GM11168 (cell line): ENCODE results near the gene CTNNA3.
"Not testable (repeated sequence)": the region's sequence is repeated elsewhere in the genome, so short reads cannot be mapped to it uniquely, and the experiment has no call there.

Source experiments
- in situ Hi-C: fragments of 300-500 bp; cut with MboI; formaldehyde crosslinking; loops from one replicate; pipeline ENCODE4 v1.12.0; 2022; ENCODE audit warnings: low sequenced_read_pairs; ENCODE audit not compliant: unreplicated experiment

CTNNA3 gene

GRCh38 chr10:67386841-67387533, 309.0 kb downstream of the CTNNA3 start:
- in situ Hi-C loops, result not testable (repeated sequence)

- in situ Hi-C loops, result no loop called here
Observed at GRCh38 chr10:67386260-67386659, 309.7 kb downstream of the CTNNA3 start.

GRCh38 chr10:67385566-67385965, 310.4 kb downstream of the CTNNA3 start:
- in situ Hi-C loops, result no loop called here

GRCh38 chr10:67385089-67385488, 310.9 kb downstream of the CTNNA3 start:
- in situ Hi-C loops, result no loop called here

- in situ Hi-C loops, result no loop called here
Observed at GRCh38 chr10:67331121-67331910, 364.7 kb downstream of the CTNNA3 start.

GRCh38 chr10:67327626-67328535, 368.1 kb downstream of the CTNNA3 start:
- in situ Hi-C loops, result no loop called here

GRCh38 chr10:67319976-67320375, 376.0 kb downstream of the CTNNA3 start:
- in situ Hi-C loops, result no loop called here

GRCh38 chr10:67308912-67309311, 387.1 kb downstream of the CTNNA3 start:
- in situ Hi-C loops, result no loop called here

GRCh38 chr10:67306588-67307205, 389.3 kb downstream of the CTNNA3 start:
- in situ Hi-C loops, result no loop called here

GRCh38 chr10:67302701-67303100, 393.3 kb downstream of the CTNNA3 start:
- in situ Hi-C loops, result no loop called here

- in situ Hi-C loops, result no loop called here
Observed at GRCh38 chr10:67299761-67300160, 396.2 kb downstream of the CTNNA3 start.

GRCh38 chr10:67297637-67298181, 398.3 kb downstream of the CTNNA3 start:
- in situ Hi-C loops, result no loop called here

GRCh38 chr10:67296926-67297325, 399.1 kb downstream of the CTNNA3 start:
- in situ Hi-C loops, result no loop called here

- in situ Hi-C loops, result no loop called here
Observed at GRCh38 chr10:67288688-67289410, 407.1 kb downstream of the CTNNA3 start.

GRCh38 chr10:67284589-67284988, 411.4 kb downstream of the CTNNA3 start:
- in situ Hi-C loops, result no loop called here

- in situ Hi-C loops, result no loop called here
Observed at GRCh38 chr10:67282871-67283270, 413.1 kb downstream of the CTNNA3 start.

GRCh38 chr10:67280405-67280804, 415.6 kb downstream of the CTNNA3 start:
- in situ Hi-C loops, result no loop called here

GRCh38 chr10:67277402-67277801, 418.6 kb downstream of the CTNNA3 start:
- in situ Hi-C loops, result no loop called here

GRCh38 chr10:67269828-67270227, 426.2 kb downstream of the CTNNA3 start:
- in situ Hi-C loops, result no loop called here
